Right lung (tissue), 5 donors: ENCODE results near the gene PRDM15. TPM values are rescaled to one million over a fixed set of nuclear protein-coding genes. Genes with fewer than 3 reads are reported as not detected.

ENCODE experiments used
- DNase-seq, 2 donors: peaks; one replicate each; pipeline ENCODE4 v3.0.0-alpha.2; 2013
- polyA plus RNA-seq, 5 donors: library from polyadenylated mRNA; unstranded; fragments of 120-200 nt; gene quantifications; one replicate each; pipeline versions ENCODE4 v1.2.1 to v1.2.3, GENCODE V29; 2013; ENCODE audit warnings: inconsistent platforms in 1 of 5, low replicate concordance in 1 of 5; ENCODE audit not compliant: insufficient read length in 5 of 5, insufficient read depth in 1 of 5

PRDM15 gene
- polyA plus RNA-seq, 5 donors: 5.5 to 7.4 (median 6.4) TPM

DNA sequence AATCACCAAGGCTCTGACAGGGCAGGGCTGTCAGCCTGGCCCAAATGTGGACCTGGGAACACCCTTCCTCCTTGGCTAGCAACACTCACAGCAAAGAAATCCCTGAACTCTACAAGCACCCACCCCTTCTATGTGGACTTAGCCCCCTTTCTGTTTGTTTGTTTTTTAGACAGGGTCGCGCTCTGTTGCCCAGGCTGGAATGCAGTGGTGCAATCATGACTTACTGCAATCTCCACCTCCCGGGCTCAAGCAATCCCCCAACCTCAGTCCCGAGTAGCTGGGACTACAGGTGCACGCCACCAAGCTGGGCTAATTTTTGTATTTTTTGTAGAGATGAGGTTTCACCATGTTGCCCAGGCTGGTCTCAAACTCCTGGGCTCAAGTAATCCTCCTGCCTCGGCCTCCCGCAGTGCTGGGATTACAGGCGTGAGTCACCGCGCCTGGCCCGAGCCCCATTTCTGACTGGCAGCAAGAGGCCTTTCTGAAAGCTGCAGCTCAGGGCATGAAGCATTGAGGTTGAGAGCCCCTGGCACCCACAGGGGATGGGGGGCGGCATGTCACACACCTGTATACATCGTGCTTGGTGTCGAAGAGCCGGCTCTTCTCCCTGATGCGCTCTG lies 128.5 kb downstream of the PRDM15 start:
- no peak for DNase-seq

- DNase-seq: no peak
Observed at GRCh38 chr21:41750051-41750450, 129.1 kb downstream of the PRDM15 start.

- no peak for DNase-seq
Observed at GRCh38 chr21:41749286-41749685, 129.9 kb downstream of the PRDM15 start.

Other genes starting within 250 kb of the PRDM15 start
- gene RIPK4, start 112.3 kb downstream of the PRDM15 start, polyA plus RNA-seq: 1 to 10 TPM; 7.0 to 9.4 (median 7.7) TPM
- gene C2CD2, start 74.7 kb upstream of the PRDM15 start, polyA plus RNA-seq: 10 to 100 TPM; 13.8 to 23.3 (median 19.5) TPM
- gene ZBTB21, start 131.0 kb upstream of the PRDM15 start, polyA plus RNA-seq: 10 to 100 TPM in 3 of 5 donors, 1 to 10 TPM in 2; 7.7 to 11.9 (median 10.6) TPM
- gene UMODL1, start 192.0 kb upstream of the PRDM15 start, polyA plus RNA-seq: under 1 TPM; 0.10 to 0.35 (median 0.33) TPM